Germinal center (tissue), 1 donor: ENCODE measurements around the gene USP40.

ENCODE experiments used
- DNase-seq: peaks from one replicate; pipeline ENCODE4 v3.0.0; 2012; ENCODE audit warnings: mixed read lengths, low spot score

USP40 gene

DNA sequence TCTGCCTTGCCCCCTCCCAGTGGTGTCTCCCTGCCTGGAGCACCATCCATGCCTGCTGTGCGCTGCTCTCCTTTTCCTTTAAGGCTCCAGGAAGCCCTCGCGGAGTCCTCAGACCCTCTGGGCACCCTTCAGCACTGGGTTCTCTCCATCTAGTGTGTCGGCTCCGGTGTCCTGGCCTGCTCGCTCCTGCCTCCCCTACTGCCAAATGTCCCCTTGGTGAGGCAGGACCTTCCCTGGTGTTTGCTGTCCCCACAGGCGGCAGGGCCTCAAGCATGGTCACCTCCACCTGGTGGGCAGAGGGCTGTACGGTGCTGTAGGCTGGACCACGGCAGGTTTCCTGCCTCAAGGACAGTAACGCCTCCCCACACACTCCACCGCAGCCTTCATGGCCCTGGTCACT lies 122.1 kb downstream of the USP40 start:
- DNase-seq = no peak

DNA sequence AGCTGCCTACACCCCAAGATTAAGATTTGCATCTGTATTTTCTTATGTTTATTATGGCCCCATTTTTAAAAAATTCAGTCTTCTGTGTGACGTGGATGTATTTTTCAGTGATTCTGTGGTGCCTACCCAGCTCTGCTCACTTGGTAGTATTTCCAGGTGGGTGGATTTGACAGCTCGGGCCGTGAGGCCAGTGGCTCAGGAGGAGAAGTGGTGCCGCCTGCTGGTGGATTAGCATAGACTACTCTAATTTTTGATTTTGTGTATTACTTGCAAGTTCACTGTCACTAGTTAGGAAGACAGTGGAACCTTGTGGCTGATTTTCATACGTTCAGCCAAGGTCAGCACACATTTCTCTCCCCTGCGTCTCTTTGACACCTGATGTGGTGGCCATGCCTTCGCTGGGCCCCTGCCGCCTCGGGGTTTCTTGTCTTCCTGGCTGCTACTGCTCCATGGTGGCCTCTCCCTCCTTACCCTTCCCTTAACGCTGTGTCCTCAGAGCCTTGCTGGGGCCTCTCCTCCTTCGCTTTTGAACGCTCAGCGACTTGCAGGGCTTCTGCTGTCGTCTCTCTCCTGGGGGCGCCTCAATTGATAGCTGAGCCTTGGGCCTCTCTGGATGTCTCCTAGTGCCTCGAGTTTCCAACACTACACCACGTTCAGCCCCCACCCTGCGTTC lies 122.9 kb downstream of the USP40 start:
- DNase-seq = peak; percentile 91

DNA sequence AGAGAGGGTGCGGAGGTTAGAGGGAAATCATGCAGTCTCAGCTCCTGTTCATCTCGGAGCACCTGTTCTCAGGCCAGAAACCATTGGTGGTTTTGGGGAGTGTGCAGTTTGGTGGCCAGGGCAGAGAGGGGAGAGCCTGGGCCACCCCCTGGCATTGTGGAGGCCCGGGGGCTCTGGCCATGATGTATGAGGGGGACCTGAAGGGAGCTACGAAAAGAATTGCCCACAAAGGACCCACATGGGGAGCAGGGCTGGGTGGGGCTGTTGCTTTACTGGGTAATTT lies 124.6 kb downstream of the USP40 start:
- DNase-seq = no peak

- no peak for DNase-seq
Measured at GRCh38 chr2:233441161-233442027, 125.2 kb downstream of the USP40 start.

- DNase-seq = no peak
Measured at GRCh38 chr2:233440714-233441113, 125.9 kb downstream of the USP40 start.

- DNase-seq = no peak
Measured at GRCh38 chr2:233440314-233440713, 126.3 kb downstream of the USP40 start.

GRCh38 chr2:233439191-233439590 lies 127.4 kb downstream of the USP40 start:
- DNase-seq = no peak

- no peak for DNase-seq
Measured at GRCh38 chr2:233438573-233439147, 127.9 kb downstream of the USP40 start.

- no peak for DNase-seq
Measured at GRCh38 chr2:233437439-233437955, 129.1 kb downstream of the USP40 start.

GRCh38 chr2:233436691-233437438 lies 129.7 kb downstream of the USP40 start:
- DNase-seq = no peak

DNA sequence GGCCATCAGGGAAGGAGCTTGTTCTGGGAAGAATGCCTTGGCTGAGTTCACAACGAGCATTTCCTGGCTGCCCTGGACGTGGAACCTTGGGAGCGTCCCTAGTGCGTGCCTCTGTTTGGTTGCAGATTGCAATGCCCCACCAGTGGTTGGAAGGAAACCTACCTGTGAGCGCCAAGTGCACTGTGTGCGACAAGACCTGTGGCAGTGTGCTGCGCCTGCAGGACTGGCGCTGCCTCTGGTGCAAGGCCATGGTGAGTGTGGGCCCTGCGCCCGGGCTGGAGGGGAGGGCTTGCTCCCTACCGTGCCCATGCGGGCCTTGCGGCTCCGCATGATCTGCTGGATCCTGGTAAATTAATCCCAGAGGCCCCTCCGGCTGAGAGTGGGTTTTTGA lies 130.4 kb downstream of the USP40 start:
- no peak for DNase-seq

DNA sequence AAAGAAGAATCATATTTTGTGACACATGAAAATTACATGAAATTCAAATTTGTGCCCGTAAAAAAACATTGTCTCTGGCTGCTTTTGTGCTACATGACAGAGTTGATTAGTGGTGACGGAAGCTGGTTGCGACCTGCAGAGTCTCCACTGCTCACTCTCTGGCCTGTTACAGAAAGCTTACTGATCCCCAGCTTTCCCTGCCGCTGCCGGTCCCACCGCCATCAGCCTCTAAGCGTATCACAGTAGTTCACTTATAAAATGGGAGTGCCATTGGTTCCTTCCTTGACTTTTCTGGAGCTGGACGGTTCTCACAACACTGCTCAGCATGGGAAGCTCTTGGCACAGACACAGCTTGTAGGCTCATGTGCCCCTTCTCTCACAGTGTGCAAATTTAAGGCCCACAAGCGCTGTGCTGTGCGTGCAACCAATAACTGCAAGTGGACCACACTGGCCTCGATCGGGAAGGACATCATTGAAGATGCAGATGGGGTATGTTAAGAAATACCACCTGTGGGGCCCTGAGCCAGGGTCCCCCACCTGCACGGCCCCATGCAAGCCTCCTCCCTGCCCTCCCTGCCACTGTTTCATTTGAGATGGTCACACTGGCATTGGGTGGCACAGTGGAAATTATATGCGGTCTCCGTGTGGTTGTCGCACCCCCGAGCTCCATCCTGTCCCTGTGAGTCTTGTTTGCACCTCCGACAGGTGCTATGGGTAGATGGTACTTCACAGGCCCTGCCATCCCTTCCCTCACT lies 131.0 kb downstream of the USP40 start:
- DNase-seq = no peak

DNA sequence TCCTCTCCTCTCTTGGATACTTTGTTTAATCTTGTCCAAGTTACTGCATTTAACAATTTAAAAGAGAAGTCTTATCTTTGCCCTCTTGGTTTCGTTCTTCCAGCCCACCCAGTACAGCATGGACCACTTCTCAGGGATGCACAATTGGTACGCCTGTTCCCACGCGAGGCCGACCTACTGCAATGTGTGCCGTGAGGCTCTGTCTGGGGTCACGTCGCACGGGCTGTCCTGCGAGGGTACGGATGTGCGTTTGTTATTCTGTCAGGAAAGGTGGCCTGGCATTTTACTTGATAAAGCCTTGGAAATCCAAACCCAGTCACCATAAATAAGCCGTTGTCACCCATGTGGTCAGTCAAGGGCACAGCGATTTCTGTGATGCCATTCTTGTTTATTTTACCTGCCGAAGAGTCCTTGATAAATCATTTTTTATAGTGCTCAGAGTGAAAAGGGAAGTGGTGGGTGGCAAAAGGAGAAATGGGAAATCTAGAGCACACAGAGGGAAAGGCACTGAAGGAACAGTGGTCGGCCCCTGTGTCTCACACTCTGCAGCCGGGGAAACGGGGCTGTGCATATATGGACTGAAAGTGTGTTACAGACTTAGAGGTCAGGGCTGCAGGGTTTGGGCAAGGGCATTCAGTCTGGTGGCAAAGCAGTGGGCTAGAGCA lies 131.8 kb downstream of the USP40 start:
- DNase-seq = no peak

- no peak for DNase-seq
Measured at GRCh38 chr2:233433794-233434193, 132.8 kb downstream of the USP40 start.

DNA sequence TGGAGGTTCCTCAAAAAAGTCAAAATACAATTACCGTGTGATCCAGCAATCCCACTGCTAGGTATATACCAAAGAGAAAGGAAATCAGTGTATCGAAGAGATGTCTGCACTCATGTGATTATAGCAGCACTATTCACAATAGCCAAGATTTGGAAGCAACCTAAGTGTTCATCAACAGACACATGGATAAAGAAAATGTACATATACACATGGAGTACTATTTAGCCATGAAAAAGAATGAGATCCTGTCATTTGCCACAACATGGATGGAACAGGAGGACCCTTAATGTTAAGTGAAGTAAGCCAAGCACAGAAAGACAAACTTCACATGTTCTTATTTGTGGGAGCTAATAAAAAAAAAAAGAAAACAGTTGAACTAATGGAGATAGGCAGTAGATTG lies 133.6 kb downstream of the USP40 start:
- DNase-seq = no peak

GRCh38 chr2:233430651-233431050 lies 135.9 kb downstream of the USP40 start:
- DNase-seq = no peak

- no peak for DNase-seq
Measured at GRCh38 chr2:233430081-233430480, 136.5 kb downstream of the USP40 start.

DNA sequence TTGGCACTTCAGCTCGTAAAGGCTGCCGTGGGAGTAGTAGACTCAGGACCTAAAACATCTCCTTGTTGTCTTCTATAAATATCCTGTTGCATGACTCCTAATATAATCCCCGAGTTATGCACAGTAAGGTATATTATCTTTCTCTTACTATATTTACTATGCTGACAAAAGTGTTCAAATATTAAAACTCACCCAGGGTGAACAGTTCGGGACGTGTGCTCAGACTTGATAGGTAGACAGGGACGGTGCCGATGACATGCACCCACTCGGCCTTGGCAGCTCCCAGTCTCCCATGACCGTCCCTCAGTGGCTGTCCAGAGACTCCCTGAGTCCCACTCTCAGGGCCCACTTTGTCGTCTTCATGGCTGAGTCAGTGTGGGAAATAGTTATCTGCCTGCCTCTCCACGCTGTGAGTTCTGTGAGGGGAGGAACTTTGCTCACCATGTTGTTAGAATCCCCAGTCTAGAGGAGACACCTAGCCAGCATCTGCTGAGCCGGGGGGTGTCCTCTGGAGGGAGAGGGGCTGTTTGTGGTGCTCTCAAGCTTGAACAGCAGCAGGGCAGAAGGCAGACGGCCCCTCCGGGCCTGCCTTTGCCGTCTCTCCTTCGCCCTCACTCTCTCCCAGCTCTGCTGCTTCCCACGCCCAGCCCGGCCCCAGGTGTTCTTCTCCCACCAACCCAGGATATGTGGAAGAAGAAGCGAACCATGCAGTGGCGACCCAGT lies 137.2 kb downstream of the USP40 start:
- DNase-seq = no peak

DNA sequence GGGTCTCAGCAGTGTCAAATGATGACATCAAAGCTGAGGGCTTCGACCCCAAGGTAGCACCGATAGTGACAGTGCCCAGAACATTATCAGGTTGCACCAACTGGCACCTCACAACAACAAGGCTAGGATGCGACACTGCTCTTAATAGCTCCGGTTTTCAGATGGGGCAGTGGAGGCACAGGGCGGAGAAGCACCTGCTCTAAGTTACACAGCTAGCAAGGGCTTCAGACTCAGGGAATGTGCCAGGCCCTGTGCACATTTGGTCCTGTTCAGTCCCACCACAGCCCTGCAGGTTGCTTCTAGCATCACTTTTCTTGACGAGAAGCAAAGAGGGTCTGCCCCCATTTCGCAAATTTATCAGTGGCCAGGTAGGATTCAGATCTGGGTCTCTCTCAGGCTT lies 138.1 kb downstream of the USP40 start:
- no peak for DNase-seq

DNA sequence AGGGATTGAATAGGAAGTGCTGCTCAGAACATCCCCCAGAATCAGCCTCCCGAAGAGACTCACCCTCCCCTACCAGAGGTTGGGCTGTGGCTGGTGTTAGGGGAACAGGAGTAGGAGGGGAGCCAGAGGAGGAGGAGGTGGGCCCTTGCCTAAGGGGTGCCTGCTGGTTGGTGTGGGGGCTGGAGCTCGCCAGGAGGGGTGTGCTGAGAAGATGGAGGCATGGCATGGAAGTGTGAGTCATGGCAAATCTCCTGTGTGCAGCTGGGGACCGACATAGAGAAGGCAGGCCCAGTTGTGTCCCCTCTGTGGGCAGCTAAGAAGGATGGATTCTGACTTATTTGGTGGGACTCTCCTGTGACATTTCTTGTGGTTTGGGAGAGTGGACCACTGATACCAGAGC lies 138.6 kb downstream of the USP40 start:
- no peak for DNase-seq
